ENCODE results near the gene PYGO2. TPM values are rescaled to one million over a fixed set of nuclear protein-coding genes. Genes with fewer than 3 reads are reported as not detected.

Gene PYGO2
- polyA plus RNA-seq, 1 donor (not counting 4 experiments of a cell fraction or from before 2014, with no cell fraction given) = 15.1 TPM

GRCh38 chr1:154969860-154970452, 8.4 kb upstream of the PYGO2 start:
- TF ChIP-seq CTCF (optimal IDR thresholded peaks at IDR 0.05 in 1 of 3, IDR thresholded peaks at IDR 0.05 in 1 of 3, conservative IDR thresholded peaks at IDR 0.05 in 1 of 3; ENCODE audit: extremely low read depth in 1 of 3, insufficient read depth in 2 of 3, low read length in 3 of 3) (no peak), EZH2 (IDR thresholded peaks at IDR 0.05; ENCODE audit: low read length) (no peak)
- FAIRE-seq = no peak
- peaks cover 52% of the 10 kb centered on the region for H3K79me2 ChIP-seq (ENCODE audit: control insufficient read depth, insufficient read depth, low read length)
- no peaks in the 10 kb centered on the region for H3K9me1 ChIP-seq (ENCODE audit: control insufficient read depth, extremely low read depth, insufficient read depth, low read length)
- peak overlapping the region; percentile 52 to 71 (median 54) for H3K4me3 ChIP-seq (ENCODE audit: control insufficient read depth in 2 of 3, extremely low read depth in 1 of 3, insufficient read depth in 2 of 3, low read depth in 1 of 3, low read length in 3 of 3)
- H3K27me3 ChIP-seq (ENCODE audit: control insufficient read depth, extremely low read depth, insufficient read depth, low read length) = no peaks in the 10 kb centered on the region
- H3K4me2 ChIP-seq (ENCODE audit: control insufficient read depth, extremely low read depth, insufficient read depth, low read depth, low read length) = peak overlapping the region; percentile 76
- H3K9ac ChIP-seq (ENCODE audit: control insufficient read depth, extremely low read depth, insufficient read depth, low read length) = peak overlapping the region; percentile 79
- no peak overlapping the region for H2AFZ ChIP-seq (ENCODE audit: control insufficient read depth, low read length)
- peaks cover 20 to 39% of the 10 kb centered on the region in 2 experiments for H3K36me3 ChIP-seq (ENCODE audit: control insufficient read depth in 2 of 2, extremely low read depth in 1 of 2, insufficient read depth in 2 of 2, low read length in 2 of 2)
- DNase-seq (ENCODE audit: low read depth, low spot score) = no peak
- H3K9me3 ChIP-seq (ENCODE audit: control insufficient read depth, low read depth, low read length) = no peaks in the 10 kb centered on the region
- dilution Hi-C loops (cut with MboI; ENCODE audit: extremely low pct_ligation_motif_present, low sequenced_read_pairs) = no loop called here
- peak overlapping the region; percentile 99 for H3K27ac ChIP-seq (ENCODE audit: control insufficient read depth, insufficient read depth, low read length)
- no peaks in the 10 kb centered on the region for H4K20me1 ChIP-seq (ENCODE audit: control insufficient read depth, extremely low read depth, insufficient read depth, low read length)
- H3K4me1 ChIP-seq (ENCODE audit: control insufficient read depth, extremely low read depth, insufficient read depth, low read length) = peaks cover 50% of the 10 kb centered on the region

GRCh38 chr1:154969246-154969645, 7.7 kb upstream of the PYGO2 start:
- H3K36me3 ChIP-seq (ENCODE audit: control insufficient read depth in 2 of 2, extremely low read depth in 1 of 2, insufficient read depth in 2 of 2, low read length in 2 of 2) = peaks cover 26 to 45% of the 10 kb centered on the region in 2 experiments
- dilution Hi-C loops (cut with MboI; ENCODE audit: extremely low pct_ligation_motif_present, low sequenced_read_pairs) = no loop called here
- peaks cover 50% of the 10 kb centered on the region for H3K4me1 ChIP-seq (ENCODE audit: control insufficient read depth, extremely low read depth, insufficient read depth, low read length)
- H3K9me1 ChIP-seq (ENCODE audit: control insufficient read depth, extremely low read depth, insufficient read depth, low read length) = no peaks in the 10 kb centered on the region
- no peak for DNase-seq (ENCODE audit: low read depth, low spot score)
- H3K27ac ChIP-seq (ENCODE audit: control insufficient read depth, insufficient read depth, low read length) = no peak overlapping the region
- H3K4me3 ChIP-seq (ENCODE audit: control insufficient read depth in 2 of 3, extremely low read depth in 1 of 3, insufficient read depth in 2 of 3, low read depth in 1 of 3, low read length in 3 of 3) = peak overlapping the region; percentile 52 to 71 (median 54)
- H2AFZ ChIP-seq (ENCODE audit: control insufficient read depth, low read length) = no peak overlapping the region
- no peaks in the 10 kb centered on the region for H3K9me3 ChIP-seq (ENCODE audit: control insufficient read depth, low read depth, low read length)
- no peak for FAIRE-seq
- no peaks in the 10 kb centered on the region for H3K27me3 ChIP-seq (ENCODE audit: control insufficient read depth, extremely low read depth, insufficient read depth, low read length)
- no peaks in the 10 kb centered on the region for H4K20me1 ChIP-seq (ENCODE audit: control insufficient read depth, extremely low read depth, insufficient read depth, low read length)
- peak overlapping the region; percentile 79 for H3K9ac ChIP-seq (ENCODE audit: control insufficient read depth, extremely low read depth, insufficient read depth, low read length)
- peak overlapping the region; percentile 76 for H3K4me2 ChIP-seq (ENCODE audit: control insufficient read depth, extremely low read depth, insufficient read depth, low read depth, low read length)
- peaks cover 53% of the 10 kb centered on the region for H3K79me2 ChIP-seq (ENCODE audit: control insufficient read depth, insufficient read depth, low read length)
- TF ChIP-seq EZH2 (IDR thresholded peaks at IDR 0.05; ENCODE audit: low read length) (no peak), CTCF (optimal IDR thresholded peaks at IDR 0.05 in 1 of 3, IDR thresholded peaks at IDR 0.05 in 1 of 3, conservative IDR thresholded peaks at IDR 0.05 in 1 of 3; ENCODE audit: extremely low read depth in 1 of 3, insufficient read depth in 2 of 3, low read length in 3 of 3) (no peak)
